Bone marrow (tissue), 2 donors: ENCODE measurements around the gene KIAA0825.

Experiments
- DNase-seq, 2 donors: peaks; one replicate each; lab custom pipeline; 2025; lab: John Stamatoyannopoulos, UW

Gene KIAA0825

GRCh38 chr5:94505327-94506068 is 112.9 kb downstream of the KIAA0825 start:
- no peak for DNase-seq

- no peak for DNase-seq
Observed at GRCh38 chr5:94503677-94504076, 114.7 kb downstream of the KIAA0825 start.

GRCh38 chr5:94501365-94501764 is 117.0 kb downstream of the KIAA0825 start:
- no peak for DNase-seq

GRCh38 chr5:94499806-94500205 is 118.6 kb downstream of the KIAA0825 start:
- no peak for DNase-seq

- DNase-seq = no peak
Observed at GRCh38 chr5:94498199-94498598, 120.2 kb downstream of the KIAA0825 start.

GRCh38 chr5:94485067-94485466 is 133.3 kb downstream of the KIAA0825 start:
- DNase-seq = no peak

- DNase-seq = peak in 1 of 2 donors; percentile 36
Observed at GRCh38 chr5:94481059-94481458, 137.3 kb downstream of the KIAA0825 start.

- no peak for DNase-seq
Observed at GRCh38 chr5:94480486-94480885, 137.9 kb downstream of the KIAA0825 start.

GRCh38 chr5:94473936-94474335 is 144.5 kb downstream of the KIAA0825 start:
- no peak for DNase-seq

GRCh38 chr5:94471521-94471920 is 146.9 kb downstream of the KIAA0825 start:
- DNase-seq = no peak

GRCh38 chr5:94470802-94471201 is 147.6 kb downstream of the KIAA0825 start:
- no peak for DNase-seq

- DNase-seq = no peak
Observed at GRCh38 chr5:94469894-94470329, 148.5 kb downstream of the KIAA0825 start.

- no peak for DNase-seq
Observed at GRCh38 chr5:94467954-94468930, 150.2 kb downstream of the KIAA0825 start.

GRCh38 chr5:94467346-94467953 is 151.0 kb downstream of the KIAA0825 start:
- no peak for DNase-seq

- DNase-seq = no peak
Observed at GRCh38 chr5:94463739-94464138, 154.7 kb downstream of the KIAA0825 start.

GRCh38 chr5:94461131-94461530 is 157.3 kb downstream of the KIAA0825 start:
- no peak for DNase-seq

- DNase-seq = no peak
Observed at GRCh38 chr5:94459915-94460314, 158.5 kb downstream of the KIAA0825 start.

- no peak for DNase-seq
Observed at GRCh38 chr5:94457788-94458187, 160.6 kb downstream of the KIAA0825 start.

GRCh38 chr5:94445726-94446125 is 172.7 kb downstream of the KIAA0825 start:
- no peak for DNase-seq

GRCh38 chr5:94442991-94443390 is 175.4 kb downstream of the KIAA0825 start:
- DNase-seq = no peak

GRCh38 chr5:94442076-94442475 is 176.3 kb downstream of the KIAA0825 start:
- no peak for DNase-seq

- no peak for DNase-seq
Observed at GRCh38 chr5:94440015-94440414, 178.4 kb downstream of the KIAA0825 start.
